ENCODE measurements around the gene CCDC102B. TPM values are rescaled to one million over a fixed set of nuclear protein-coding genes. Genes with fewer than 3 reads are reported as not detected.

CCDC102B gene
- total RNA-seq, 2 donors from 2014 or later = 4.9 to 5.0 TPM

DNA sequence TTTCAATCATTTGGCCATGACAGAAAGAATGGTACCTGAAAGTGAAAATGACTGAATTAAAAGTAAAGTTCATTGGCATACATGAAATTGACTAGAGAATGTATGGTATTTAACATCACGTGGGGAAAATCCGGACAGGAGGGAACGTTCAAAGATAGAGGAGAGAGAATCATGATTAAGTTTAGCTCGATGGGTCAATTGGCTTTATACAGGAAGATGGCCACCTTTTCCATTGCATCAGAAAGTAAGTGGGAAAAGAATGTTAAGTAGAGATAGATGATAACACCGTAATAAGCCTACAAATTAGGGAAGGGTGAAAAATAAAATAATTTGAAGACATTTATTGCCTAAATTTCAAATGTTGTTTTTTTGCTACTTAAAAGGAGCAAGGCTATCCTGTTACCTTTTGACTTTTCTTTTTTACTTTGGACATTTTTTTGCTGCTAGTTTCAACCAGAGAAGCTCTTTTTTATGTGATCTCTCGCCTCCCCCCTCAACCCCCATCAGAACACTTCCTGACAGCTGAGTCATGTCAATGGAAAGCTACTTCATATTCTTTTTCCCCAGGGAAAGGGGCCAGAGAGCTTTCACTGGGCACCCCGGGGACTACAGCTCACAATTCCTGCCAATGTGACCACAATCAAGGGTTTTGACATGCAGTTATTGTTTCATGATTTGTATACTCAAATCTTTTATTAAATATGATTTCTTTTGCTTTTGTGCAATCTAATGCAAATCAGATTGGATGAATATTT is 767 bp upstream of the CCDC102B start:
- H3K9me3 Mint-ChIP-seq = no peaks in the 10 kb centered on the region
- H3K4me3 Mint-ChIP-seq = no peak overlapping the region
- no peaks in the 10 kb centered on the region for H3K27me3 ChIP-seq (ENCODE audit: control insufficient read depth, insufficient read depth, low read length, poor library complexity, severe bottlenecking)
- H3K4me1 ChIP-seq (ENCODE audit: control insufficient read depth, insufficient read depth, low read length) = no peaks in the 10 kb centered on the region
- no peaks in the 10 kb centered on the region for H3K9me3 ChIP-seq (ENCODE audit: control insufficient read depth, low read length)
- H3K27me3 Mint-ChIP-seq (ENCODE audit: insufficient read depth) = no peaks in the 10 kb centered on the region
- 78 to 85% methylated on average over 5 to 7 of the region's 7 CpGs for WGBS, 2 experiments (ENCODE audit: insufficient coverage in 1 of 2, insufficient read length in 1 of 2)
- TF ChIP-seq, protein P1, sequence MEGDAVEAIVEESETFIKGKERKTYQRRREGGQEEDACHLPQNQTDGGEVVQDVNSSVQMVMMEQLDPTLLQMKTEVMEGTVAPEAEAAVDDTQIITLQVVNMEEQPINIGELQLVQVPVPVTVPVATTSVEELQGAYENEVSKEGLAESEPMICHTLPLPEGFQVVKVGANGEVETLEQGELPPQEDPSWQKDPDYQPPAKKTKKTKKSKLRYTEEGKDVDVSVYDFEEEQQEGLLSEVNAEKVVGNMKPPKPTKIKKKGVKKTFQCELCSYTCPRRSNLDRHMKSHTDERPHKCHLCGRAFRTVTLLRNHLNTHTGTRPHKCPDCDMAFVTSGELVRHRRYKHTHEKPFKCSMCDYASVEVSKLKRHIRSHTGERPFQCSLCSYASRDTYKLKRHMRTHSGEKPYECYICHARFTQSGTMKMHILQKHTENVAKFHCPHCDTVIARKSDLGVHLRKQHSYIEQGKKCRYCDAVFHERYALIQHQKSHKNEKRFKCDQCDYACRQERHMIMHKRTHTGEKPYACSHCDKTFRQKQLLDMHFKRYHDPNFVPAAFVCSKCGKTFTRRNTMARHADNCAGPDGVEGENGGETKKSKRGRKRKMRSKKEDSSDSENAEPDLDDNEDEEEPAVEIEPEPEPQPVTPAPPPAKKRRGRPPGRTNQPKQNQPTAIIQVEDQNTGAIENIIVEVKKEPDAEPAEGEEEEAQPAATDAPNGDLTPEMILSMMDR (conservative IDR thresholded peaks at IDR 0.05) = no peak
- H3K27ac ChIP-seq (ENCODE audit: low read depth, low read length) = no peak overlapping the region
- H3K27ac Mint-ChIP-seq = no peak overlapping the region
- H3K4me1 Mint-ChIP-seq = no peaks in the 10 kb centered on the region
- no peaks in the 10 kb centered on the region for H3K36me3 Mint-ChIP-seq (ENCODE audit: low read depth)
- H3K4me3 ChIP-seq (ENCODE audit: low read length) = no peak overlapping the region
- no peaks in the 10 kb centered on the region for H3K36me3 ChIP-seq (ENCODE audit: control insufficient read depth, insufficient read depth, low read length)
- DNase-seq = peak; percentile 48
- no peak overlapping the region for H3K9ac ChIP-seq (ENCODE audit: extremely low read depth, low read length, poor library complexity, severe bottlenecking)

DNA sequence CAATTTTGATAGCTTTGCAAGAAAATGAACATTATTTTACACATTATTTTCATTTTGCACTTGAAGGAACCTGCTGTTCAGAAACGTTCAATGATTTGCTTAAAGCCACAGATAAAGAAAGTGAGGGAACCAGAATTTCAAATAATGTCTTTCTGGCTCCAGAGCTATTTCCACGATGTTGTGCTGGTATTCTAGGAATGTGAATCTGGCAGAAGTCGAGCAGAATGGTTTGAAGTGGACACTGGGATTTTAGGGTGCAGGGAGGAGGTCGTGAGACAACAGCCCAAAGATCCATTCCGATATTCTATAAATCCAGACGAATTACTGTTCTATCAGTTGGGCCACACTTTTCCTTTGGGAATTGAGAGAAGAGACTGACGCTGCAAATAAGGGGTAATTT is 2.2 kb downstream of the CCDC102B start:
- no peak overlapping the region for H3K9ac ChIP-seq (ENCODE audit: extremely low read depth, low read length, poor library complexity, severe bottlenecking)
- no peaks in the 10 kb centered on the region for H3K27me3 ChIP-seq (ENCODE audit: control insufficient read depth, insufficient read depth, low read length, poor library complexity, severe bottlenecking)
- no peak for DNase-seq
- no peak overlapping the region for H3K4me3 Mint-ChIP-seq
- WGBS, 2 experiments (ENCODE audit: insufficient coverage in 1 of 2, insufficient read length in 1 of 2) = 63 to 81% methylated on average over 4 to 7 of the region's 7 CpGs
- no peaks in the 10 kb centered on the region for H3K27me3 Mint-ChIP-seq (ENCODE audit: insufficient read depth)
- H3K9me3 Mint-ChIP-seq = no peaks in the 10 kb centered on the region
- no peaks in the 10 kb centered on the region for H3K4me1 ChIP-seq (ENCODE audit: control insufficient read depth, insufficient read depth, low read length)
- H3K36me3 Mint-ChIP-seq (ENCODE audit: low read depth) = no peaks in the 10 kb centered on the region
- H3K4me3 ChIP-seq (ENCODE audit: low read length) = no peak overlapping the region
- peak overlapping the region; percentile 1 for H3K27ac Mint-ChIP-seq
- H3K4me1 Mint-ChIP-seq = no peaks in the 10 kb centered on the region
- TF ChIP-seq, protein P1 (conservative IDR thresholded peaks at IDR 0.05) = no peak
- H3K9me3 ChIP-seq (ENCODE audit: control insufficient read depth, low read length) = no peaks in the 10 kb centered on the region
- H3K27ac ChIP-seq (ENCODE audit: low read depth, low read length) = no peak overlapping the region
- no peaks in the 10 kb centered on the region for H3K36me3 ChIP-seq (ENCODE audit: control insufficient read depth, insufficient read depth, low read length)

DNA sequence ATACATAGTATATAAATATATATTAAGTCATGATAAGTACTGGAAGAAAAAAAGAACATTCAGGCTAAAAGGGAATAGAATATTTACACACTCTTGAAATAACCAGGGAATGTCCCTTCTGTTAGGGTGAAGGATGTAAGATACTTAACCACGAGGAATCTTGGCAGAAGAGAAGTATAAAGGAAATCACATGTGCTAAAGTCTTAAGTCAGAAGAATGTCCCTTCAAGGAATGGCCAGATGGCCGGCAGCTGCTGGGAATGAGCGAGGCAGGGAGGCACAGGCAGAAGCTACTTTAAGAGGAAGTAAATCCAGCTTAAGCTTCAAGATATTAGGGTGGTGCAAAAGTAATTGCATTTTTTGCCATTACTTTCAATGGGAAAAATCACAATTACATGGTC is 5.5 kb downstream of the CCDC102B start:
- no peaks in the 10 kb centered on the region for H3K27me3 Mint-ChIP-seq (ENCODE audit: insufficient read depth)
- no peak for DNase-seq
- no peaks in the 10 kb centered on the region for H3K36me3 Mint-ChIP-seq (ENCODE audit: low read depth)
- H3K27ac Mint-ChIP-seq = no peak overlapping the region
- H3K4me3 Mint-ChIP-seq = no peak overlapping the region
- no peaks in the 10 kb centered on the region for H3K36me3 ChIP-seq (ENCODE audit: control insufficient read depth, insufficient read depth, low read length)
- no peaks in the 10 kb centered on the region for H3K9me3 Mint-ChIP-seq
- no peak overlapping the region for H3K4me3 ChIP-seq (ENCODE audit: low read length)
- no peaks in the 10 kb centered on the region for H3K9me3 ChIP-seq (ENCODE audit: control insufficient read depth, low read length)
- TF ChIP-seq, protein P1 (conservative IDR thresholded peaks at IDR 0.05) = no peak
- H3K4me1 Mint-ChIP-seq = no peaks in the 10 kb centered on the region
- H3K9ac ChIP-seq (ENCODE audit: extremely low read depth, low read length, poor library complexity, severe bottlenecking) = no peak overlapping the region
- H3K27me3 ChIP-seq (ENCODE audit: control insufficient read depth, insufficient read depth, low read length, poor library complexity, severe bottlenecking) = no peaks in the 10 kb centered on the region
- 88 to 95% methylated on average over 3 of the region's 3 CpGs for WGBS, 2 experiments (ENCODE audit: insufficient coverage in 1 of 2, insufficient read length in 1 of 2)
- no peak overlapping the region for H3K27ac ChIP-seq (ENCODE audit: low read depth, low read length)
- no peaks in the 10 kb centered on the region for H3K4me1 ChIP-seq (ENCODE audit: control insufficient read depth, insufficient read depth, low read length)

All from endodermal cell (in vitro differentiated cells).